ENCODE results near the gene ACAA1.

- TF ChIP-seq CTCF (IDR thresholded peaks at IDR 0.05) (no peak), POLR2A (IDR thresholded peaks at IDR 0.05) (no peak)
These were observed 8.6 kb downstream of the ACAA1 start for GRCh38 chr3:38128303-38128655.
